ENCODE data around the gene CHPF. TPM values are rescaled to one million over a fixed set of nuclear protein-coding genes. Genes with fewer than 3 reads are reported as not detected.
A peak's percentile ranks its signal among the peaks of the same experiment; 100 is the strongest.

Gene CHPF
- total RNA-seq, 1 experiment from 2014 or later: 52.4 TPM

DNA sequence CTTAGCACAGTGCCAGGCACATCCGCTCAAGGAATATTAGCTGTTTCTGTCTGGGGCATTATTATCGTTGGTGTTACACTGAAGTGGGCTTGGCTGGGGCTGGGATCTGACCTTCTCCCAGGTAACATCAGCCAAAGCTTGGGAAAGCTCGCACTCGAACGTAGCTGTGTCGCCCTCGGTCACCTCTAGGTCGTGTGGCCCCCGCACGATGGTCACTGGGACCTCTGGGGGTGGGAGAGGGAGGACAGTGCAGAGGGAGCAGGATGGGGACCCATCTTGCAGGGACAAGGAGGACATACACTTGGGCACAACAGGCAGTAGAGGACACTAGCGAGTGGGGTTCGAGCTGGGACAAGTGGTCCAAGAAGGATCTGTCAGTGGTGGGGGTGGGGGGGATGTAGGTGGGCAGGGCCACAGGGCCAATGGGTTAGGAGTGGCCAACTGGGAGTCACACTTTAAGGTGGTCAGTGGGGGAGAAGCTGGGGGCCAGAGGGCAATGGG lies 9.9 kb upstream of the CHPF start:
- no peak for DNase-seq (ENCODE audit: extremely low read depth, low read depth)

DNA sequence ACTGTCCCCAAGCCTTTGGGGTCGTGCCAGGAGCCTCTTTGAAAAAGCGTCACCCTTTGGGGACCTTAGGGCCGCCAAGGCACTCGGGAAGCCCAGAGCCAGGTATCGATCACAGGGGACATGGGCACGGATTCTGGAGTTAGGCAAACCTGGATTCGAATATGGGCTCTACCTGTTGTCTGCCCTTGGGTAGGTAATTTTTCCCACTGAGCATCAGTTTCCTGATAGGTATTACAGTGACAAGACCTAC lies 9.5 kb upstream of the CHPF start:
- DNase-seq (ENCODE audit: extremely low read depth, low read depth): no peak

DNA sequence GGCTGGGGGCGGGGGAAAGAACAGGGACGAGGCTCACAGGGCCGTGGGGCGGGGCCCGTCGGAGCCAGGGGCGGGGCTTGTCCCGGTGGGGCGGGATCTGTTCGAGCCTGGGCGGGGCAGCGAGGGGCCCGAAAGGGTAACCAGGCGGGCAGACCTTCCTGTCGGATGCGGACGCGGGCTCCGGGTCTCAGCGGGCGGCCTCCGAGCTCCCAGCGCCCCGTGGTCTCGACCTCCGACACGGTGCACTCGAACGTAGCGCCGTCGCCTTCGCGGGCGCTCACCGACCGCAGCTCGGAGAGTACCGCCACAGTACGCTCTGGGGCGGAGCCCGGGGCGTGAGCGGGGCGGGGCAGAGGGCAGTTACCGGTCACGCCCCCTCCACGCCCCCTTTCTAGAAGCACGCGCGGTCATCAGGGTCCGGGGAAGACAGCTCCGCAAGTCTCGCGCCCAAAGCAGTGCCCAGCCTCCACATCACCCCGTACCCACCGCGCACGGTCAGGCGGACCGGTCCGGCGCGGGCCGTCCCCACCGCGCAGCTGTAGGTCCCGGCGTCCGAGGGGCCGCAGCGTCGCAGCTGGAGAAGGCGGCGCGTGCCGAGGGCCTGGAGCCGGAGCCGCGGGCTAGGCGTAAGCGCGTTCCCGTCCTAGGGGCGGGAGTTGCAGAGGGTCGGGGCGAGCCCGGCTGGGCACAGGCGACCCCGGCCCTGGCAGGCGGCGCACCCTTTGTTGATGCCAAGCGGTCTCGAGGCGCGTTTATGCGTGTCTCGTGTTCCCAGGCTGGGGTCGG lies 9.0 kb upstream of the CHPF start:
- DNase-seq (ENCODE audit: extremely low read depth, low read depth): peak; percentile 72

DNA sequence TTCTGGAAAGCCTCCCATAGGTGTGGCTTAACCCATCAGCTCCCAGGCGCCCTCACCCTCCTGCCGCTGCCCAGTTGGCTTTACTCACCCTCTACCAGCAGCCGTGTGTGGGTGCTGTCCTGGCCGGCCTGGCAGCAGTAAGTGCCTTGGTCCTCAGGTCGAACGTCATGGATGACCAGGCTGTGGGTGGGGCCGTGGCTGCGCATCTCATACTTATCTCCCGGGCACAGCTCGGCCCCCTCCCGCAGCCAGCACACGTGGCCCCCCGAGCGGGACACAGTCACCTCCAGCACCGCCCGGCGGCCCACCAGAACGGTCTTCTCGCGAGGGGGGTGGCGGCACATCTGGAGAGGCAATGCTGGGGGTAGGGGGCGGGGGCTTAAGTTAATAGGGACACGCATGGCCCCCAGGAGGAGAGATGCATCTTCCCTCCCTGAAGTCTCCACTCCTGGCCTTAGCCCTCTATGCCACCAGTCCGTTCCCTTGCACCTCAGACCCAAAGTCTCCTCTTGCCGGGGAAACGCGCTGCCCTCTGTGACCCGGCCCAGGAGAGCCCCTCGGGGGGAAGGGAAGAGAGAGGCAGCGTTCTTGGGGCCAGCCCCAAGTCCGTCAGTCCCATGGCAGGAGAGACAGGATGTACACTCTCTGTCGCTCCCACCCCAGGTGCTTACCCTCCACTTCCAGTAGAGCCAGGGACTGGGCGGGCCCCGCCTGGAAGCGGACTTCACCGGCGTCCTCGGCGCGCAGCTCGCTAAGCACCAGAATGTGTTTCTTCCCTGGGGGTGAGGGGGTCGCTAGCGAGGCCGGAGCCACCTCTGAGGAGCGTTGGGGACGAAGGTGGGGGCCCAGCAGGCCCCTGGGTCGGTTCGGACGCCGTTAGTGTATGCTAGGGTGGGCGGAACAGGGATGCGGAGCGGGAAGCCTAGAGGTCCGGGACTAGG lies 8.1 kb upstream of the CHPF start:
- no peak for DNase-seq (ENCODE audit: extremely low read depth, low read depth)

DNA sequence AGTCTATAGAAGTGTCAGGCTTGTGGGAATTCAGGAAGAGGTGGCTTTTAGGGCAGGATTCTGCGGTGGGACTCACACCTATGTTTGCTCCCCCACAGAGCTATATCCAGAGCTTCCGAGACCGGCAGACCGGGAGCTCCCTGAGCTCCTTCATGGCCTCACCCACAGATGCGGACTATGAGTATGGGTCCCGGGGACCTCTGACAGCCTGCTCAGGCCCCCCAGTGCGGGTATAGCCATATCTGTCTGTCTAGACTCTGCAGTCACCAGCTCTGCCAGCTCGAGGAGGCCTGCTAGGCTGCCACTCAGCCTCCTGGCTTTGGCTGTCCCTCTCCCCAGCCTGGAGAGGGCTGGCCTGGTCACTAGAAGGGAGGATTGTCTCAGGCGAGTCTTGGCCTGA lies 6.0 kb upstream of the CHPF start:
- DNase-seq (ENCODE audit: extremely low read depth, low read depth): no peak

DNA sequence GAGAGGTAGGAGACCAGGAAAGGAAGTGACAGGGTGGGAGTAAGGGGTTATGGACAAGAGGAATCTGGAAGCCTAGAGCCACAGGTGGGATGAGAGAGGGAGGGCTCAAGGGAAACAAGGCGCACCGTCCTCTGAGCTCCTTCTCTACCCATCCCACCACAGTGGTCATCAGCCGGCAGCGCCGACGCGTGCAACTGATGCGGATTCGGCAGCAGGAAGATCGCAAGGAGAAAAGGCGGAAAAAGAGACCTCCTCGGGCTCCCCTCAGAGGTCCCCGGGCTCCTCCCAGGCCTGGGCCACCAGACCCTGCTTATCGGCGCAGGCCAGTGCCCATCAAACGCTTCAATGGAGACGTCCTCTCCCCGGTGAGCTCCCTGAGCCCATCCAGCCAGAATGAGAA lies 5.4 kb upstream of the CHPF start:
- DNase-seq (ENCODE audit: extremely low read depth, low read depth): no peak

DNA sequence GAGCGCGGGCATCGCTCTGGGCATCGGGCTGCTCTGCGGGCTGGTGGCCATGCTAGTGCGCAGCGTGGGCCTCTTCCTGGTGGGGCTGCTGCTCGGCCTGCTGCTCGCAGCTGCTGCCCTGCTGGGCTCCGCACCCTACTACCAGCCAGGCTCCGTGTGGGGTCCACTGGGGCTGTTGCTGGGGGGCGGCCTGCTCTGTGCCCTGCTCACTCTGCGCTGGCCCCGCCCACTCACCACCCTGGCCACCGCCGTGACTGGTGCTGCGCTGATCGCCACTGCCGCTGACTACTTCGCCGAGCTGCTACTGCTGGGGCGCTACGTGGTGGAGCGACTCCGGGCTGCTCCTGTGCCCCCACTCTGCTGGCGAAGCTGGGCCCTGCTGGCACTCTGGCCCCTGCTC lies 4.0 kb upstream of the CHPF start:
- no peak for DNase-seq (ENCODE audit: extremely low read depth, low read depth)

DNA sequence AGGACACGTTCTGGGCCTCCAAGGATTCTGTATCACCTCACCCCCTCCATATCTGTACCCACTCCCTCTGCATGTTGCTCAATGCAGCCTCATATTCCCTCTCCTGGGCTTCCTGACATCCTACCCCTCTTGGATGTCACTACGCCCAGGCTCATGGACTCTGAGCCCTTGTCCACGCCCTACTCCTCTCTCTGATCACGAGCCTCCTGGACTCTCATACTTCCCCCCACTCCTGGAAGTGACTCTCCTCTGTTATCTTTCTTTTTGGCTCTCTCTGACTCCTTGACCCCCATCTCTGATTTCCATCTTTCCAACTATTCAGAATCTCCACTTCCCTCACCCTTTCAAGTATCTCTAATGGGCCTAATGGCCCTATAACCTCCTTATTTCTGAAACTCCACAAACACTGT lies 2.3 kb upstream of the CHPF start:
- no peak for DNase-seq (ENCODE audit: extremely low read depth, low read depth)

DNA sequence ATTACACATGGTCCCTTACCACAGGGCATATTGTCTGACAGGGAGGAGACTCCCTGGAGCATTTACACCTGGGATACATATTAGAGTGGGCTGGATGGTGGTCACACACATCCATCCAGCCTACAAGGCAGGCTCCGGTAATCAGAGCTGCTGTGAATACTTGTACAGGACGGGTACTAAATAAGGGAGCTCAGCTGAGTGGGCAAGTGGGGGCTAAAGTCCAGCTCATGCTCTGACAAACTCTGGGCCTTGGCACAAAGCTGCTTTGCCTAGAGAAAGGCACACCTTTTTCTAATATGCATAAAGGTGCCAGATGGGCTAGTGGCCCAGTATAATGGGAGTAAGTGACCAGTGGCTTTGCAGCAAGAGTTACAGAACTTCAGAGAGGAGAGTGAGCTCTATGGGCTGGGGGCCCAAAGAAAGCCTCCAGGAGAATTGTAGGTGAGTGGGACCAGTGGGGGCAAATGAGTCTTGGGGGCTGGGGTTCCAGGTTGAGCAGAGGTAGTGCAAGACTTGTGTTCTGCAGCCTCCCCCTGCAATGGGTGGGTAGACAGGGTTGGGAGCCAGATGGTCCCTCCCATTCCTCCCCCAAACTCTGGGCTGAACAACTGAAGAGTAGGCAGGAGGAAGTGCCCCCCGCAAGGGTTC lies 1.8 kb upstream of the CHPF start:
- no peak for DNase-seq (ENCODE audit: extremely low read depth, low read depth)

DNA sequence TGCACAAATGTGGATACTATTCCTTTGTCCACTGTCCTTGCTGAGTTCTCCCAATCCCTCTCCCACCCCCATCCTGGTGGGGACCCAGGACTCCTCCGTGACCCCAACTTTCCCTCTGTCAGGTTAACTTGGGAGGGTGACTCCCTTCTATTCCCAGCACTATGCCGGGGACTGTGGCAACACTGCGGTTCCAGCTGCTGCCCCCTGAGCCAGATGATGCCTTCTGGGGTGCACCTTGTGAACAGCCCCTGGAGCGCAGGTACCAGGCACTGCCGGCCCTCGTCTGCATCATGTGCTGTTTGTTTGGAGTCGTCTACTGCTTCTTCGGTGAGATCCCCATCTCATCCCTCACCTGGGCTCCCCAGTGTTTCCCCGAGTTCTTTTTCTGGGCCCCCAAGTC lies 958 bp upstream of the CHPF start:
- DNase-seq (ENCODE audit: extremely low read depth, low read depth): no peak

DNA sequence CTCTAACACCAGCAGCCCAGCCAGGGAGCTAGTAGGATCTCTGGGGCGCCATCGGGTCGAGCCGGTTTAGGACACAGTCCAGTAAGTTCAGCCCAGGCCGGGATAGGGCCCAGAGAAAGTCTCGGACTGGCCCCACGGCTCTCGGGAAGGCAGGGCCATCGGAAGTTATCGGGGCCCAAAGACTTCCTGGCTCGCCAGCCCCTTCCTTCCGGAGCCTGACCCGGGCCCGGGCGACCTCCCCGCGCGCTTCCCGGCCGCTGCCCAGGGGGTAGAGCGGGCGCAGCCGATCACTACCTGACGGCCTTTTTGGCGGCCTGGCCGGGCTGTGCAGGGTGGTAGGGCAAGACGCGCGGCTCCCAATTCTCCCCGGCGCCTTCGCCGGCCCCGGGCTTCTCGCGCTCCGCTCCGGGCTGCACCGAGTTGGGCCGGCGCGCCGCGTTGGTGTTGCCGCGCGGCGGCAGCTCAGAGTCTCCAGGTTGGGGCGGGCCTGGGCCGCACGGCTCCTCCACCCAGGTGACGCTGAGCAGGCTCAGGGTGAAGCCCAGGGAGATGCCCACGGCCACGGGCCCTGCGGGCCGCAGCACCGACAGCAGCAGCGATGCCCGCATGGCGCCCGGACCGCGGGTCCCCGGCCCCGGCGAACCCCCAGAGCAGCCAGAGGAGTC lies 546 bp downstream of the CHPF start:
- no peak for DNase-seq (ENCODE audit: extremely low read depth, low read depth)

DNA sequence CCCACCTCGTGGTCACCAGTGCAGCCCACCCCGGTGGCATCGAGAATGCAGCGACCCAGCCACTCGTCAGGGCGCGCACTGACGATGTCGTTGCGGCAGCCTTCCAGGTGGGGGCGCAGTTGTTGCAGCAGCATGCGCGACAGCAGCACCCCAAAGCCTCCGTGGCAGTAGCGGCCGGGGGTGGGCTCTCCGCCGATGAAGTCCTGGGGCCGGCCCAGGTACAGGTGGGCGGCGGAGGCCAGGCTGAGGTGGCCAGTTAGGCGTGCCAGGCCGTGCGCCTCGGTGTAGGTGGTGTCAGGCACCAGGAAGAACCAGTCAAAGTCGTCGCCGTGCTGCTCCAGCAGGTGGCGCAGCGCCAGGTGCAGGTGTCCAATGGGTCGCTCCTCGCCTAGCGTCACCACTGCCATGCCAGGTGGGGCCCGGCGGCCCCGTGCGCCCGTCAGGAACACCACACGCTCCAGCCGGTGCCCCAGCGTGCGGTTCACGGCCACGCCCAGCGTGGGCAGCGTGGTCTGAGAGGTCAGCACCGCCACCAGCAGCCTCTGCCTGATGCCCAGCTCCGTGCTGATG lies 1.9 kb downstream of the CHPF start:
- DNase-seq (ENCODE audit: extremely low read depth, low read depth): peak; percentile 75

DNA sequence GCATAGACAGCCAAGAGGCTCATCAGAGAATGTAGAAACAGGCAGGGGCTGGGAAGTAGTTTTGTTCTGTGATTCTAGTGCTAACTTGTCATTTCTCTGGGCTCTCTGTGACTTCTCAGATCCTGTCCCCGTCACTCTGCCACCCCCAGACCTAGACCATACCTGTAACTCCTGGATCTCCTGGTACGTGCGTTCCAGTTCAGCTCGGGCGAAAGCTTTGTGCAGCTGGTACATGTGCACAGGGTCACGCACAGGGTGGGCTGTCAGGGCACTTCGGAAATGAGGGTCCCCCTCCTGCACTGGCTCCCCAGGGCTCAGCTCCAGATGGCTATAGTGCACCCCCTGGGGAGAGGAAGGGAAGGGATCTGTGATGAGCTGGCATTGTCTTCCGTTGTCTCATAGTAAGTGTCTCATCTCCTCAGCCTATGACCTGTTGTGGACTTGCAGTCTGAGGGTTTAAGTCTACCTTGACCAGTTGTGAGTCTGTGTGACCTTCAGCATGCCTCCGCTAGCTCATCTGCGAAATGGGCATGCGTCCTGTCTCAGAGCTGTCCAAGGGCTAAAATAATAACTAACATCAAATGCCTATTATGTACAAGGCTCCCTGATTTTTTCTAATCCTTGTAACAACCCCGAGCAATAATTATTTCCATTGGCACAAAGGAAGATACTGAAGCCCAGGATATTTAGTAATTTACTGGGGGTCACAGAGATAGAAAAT lies 2.7 kb downstream of the CHPF start:
- no peak for DNase-seq (ENCODE audit: extremely low read depth, low read depth)

DNA sequence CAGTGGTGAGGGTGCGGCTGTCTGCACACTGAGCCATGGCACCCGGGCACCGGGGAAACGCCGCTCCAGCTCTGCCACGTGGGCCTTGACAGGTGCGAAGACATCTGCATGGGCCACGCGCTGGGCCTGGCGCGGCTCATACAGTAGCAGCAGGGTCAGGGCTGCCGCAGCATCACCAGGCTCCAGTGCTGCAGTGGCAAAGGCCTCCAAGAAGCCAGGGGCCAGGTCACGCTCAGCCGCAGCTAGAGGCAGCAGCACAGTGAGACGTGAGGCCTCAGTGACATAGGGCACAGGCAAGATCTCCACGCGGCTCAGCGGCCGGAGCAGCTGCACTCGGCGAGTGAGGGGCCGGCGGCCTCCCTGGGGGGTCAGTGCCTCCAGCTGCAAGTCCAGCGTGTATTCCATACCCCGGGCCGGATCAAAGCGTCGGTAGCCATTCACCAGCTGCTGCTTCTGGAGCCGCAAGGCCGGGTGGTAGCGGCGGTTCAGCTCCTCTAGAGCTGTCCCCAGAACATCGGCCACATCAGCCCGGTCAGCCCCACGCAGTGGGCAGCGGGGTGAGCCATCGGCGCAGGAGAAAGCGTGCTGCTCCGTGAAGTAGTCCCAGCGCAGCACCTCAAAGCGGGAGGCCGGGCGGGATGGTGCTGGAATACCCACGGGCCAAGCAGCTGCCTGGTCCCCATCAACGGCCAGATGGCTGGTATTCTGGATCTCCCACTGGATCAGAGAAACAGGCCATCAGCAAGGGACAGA lies 3.5 kb downstream of the CHPF start:
- DNase-seq (ENCODE audit: extremely low read depth, low read depth): no peak

DNA sequence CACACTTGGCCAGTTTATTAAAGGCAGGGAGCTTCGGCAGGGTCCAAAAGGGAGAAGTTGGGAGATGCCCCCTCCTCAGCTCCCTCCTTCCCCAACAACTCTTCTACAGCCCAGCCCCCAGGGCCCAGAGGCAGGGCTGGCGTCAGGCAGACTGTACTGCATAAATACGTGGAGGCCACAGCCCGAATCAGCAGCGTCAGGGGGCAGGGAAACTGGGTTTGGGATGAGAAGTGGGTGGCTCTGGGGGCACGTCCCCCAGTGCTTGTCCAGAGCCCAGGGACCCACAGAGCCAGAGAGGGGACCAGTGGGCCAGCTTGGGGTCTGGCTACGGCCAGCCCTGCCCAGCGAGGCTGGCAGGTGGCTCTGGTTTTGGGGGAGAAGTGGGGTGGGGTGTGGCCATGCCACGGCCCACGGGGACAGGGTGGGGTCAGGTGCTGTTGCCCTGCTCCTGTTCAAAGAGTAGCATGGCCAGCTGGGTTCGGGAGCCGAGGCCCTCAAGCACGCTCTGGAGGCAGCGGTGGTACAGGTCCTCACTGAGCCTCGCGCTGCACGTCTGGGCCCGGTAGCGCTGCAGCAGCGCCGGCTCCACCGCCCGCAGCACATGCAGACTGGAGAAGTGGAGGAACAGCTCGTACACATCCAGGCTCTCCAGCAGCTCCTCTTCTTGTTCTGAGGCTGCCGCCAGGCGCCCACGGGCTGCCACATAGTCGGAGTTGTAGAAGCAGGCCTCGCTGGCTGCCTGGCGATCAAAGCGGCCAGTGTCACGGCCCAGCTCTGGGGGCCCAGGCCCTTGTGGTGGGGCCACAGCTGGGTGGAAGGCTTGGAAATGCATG lies 4.4 kb downstream of the CHPF start:
- no peak for DNase-seq (ENCODE audit: extremely low read depth, low read depth)

DNA sequence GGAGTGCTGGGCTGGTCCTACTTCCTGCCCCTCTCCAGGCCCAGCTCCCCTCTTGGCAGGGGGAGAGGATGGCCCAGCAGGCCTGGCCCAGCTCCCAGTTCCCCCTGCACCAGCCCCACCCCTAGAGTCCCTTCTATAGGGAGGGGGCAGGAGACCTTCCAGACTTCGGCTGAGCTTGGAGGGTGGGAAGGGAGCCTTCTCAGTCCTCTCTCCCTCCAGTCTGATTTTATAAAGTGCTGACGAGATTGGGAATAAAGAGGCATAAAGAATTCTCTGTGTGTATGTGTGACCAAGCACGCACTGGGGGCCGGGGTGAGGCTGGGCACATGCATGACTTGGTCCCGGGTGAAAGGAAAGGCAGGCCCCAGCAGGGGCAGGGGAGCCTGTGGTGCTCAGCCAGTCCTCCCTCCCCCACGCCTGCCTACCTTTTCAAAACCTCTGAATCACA lies 5.1 kb downstream of the CHPF start:
- DNase-seq (ENCODE audit: extremely low read depth, low read depth): no peak

DNA sequence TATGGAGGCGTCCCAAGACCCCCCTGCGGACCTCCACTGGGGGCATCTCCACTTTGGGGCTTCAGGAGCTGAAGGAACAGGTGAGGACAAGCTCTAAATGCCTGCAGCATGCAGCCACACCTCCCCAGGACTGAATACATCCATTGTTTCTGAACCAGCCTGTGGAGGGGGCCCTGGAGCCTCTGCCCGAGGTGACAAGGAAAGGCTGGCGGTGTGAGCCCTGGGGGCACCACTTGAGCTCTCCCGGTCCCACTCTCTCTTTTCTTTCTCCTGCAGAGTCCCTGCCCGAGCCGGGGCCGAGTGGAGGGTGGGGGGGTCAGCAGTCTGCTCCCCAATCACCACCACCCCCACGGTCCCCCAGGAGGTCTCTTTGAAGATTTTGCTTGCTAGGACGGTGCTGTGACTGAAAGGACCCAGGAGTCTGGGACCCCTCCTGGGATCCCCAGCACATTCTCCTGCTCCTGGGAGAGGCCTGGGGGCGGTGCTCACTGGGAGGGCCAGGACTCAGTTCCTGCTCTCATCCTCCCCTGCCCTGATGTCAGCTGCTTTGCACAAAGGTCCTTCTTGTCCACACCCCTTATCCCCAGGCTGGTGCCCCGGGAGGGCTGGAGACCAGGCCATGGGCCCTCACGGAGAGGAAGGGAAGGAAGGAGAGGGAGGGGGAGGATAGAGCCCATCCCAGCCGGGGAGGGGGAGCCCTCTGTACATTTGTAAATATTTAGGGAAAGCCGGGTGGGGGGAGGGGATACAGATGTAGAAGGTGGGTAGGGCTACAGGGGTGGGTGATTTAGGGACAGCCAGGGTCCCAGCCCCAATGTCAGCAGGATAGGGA lies 5.7 kb downstream of the CHPF start:
- no peak for DNase-seq (ENCODE audit: extremely low read depth, low read depth)
